RWPE1 (cell line): ENCODE results near the gene DSCAML1.

Source experiments
- CTCF ChIA-PET: fragments of 350-600 bp; sonication (Branson Sonifier 250); formaldehyde crosslinking; extraction: SDS; loops from one replicate; lab custom pipeline; 2021; lab: Yijun Ruan, JAX
- POLR2A ChIA-PET: fragments of 400-600 bp; formaldehyde crosslinking; extraction: SDS; loops from one replicate; lab custom pipeline; 2020; ENCODE audit warnings: antibody characterized with exemption; ENCODE audit not compliant: low non-redundant PET; lab: Yijun Ruan, JAX
- DNase-seq: peaks from one replicate; pipeline ENCODE4 v3.0.0; 2012; ENCODE audit warnings: low spot score
- H3K27ac ChIP-seq: fragments of 450-650 bp; 2 replicates; pipeline ENCODE4 v1.5.1; 2017
- TF ChIP-seq, protein P1 (sequence below): fragments of 450-650 bp; conservative IDR thresholded peaks from 2 replicates; pipeline ENCODE4 v1.5.1; 2017; ENCODE audit warnings: low read depth, mild to moderate bottlenecking

The DSCAML1 gene

DNA sequence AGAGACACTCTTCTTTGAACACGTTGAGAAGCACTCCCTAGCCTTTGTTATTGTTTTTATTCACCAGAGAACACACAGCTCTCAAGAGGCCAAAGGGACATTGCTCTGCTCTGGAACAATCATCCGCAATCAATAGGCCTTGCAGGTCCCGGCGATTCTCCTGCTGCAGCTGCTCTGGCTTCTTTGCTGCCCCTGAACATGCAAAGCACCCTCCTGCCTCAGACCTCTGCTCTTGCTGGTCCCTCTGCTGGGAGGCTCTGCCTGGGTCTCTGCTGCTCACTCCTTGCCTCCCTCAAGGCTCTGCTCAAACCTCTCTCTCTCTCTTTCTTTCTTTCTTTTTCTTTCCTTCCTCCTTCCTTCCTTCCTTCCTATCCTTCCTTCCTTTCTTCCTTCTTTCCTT, 232.7 kb downstream of the DSCAML1 start:
- ChIA-PET POLR2A (no interaction called here), CTCF (no interaction called here)
- no peak overlapping the region for H3K27ac ChIP-seq
- TF ChIP-seq, protein P1, sequence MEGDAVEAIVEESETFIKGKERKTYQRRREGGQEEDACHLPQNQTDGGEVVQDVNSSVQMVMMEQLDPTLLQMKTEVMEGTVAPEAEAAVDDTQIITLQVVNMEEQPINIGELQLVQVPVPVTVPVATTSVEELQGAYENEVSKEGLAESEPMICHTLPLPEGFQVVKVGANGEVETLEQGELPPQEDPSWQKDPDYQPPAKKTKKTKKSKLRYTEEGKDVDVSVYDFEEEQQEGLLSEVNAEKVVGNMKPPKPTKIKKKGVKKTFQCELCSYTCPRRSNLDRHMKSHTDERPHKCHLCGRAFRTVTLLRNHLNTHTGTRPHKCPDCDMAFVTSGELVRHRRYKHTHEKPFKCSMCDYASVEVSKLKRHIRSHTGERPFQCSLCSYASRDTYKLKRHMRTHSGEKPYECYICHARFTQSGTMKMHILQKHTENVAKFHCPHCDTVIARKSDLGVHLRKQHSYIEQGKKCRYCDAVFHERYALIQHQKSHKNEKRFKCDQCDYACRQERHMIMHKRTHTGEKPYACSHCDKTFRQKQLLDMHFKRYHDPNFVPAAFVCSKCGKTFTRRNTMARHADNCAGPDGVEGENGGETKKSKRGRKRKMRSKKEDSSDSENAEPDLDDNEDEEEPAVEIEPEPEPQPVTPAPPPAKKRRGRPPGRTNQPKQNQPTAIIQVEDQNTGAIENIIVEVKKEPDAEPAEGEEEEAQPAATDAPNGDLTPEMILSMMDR = no peak
- DNase-seq = no peak

DNA sequence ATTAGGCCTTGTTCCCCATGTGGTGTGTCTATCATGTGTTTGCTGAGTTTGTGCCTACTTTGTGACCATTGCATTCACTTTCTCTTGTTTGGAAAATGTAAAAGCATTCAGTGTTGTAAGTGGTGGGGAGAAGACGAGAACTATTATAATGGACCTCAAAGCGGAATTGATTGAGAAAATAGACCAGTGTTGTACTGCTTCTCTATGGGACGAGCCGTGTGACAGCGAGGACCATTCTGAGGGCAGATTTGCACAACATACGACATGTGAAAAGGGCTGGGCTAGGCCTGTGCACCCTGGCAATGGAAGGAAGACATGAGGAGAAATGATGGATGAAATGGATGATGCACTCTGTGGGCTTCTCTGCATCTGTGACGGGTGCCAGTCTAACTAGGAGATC, 233.5 kb downstream of the DSCAML1 start:
- POLR2A ChIA-PET = no interaction called here
- TF ChIP-seq, protein P1 = no peak
- H3K27ac ChIP-seq = no peak overlapping the region
- DNase-seq = no peak
- CTCF ChIA-PET = no interaction called here

DNA sequence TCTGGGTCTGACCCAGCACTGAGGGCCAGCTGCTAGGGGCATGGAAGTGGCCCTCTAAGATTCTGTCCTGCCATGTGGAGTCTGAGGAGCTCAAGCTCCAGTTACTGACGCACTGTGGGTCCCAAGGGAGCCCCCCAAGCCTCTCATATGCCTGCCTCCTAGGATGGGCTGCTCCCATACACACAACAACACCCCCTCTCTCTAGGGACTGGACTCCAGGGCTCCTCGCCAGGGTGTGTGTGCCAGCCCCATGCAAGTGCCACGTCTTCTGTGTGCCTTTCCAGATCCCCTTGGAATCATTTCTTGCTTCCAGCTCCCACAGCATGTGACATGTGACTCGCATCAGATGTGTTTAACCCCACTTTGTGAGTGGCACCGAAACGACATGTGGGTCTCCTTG, 234.9 kb downstream of the DSCAML1 start:
- CTCF ChIA-PET = interaction anchor here (0.9 kb wide), 1 partner anchor 25 kb away, joined by 3 read pairs; no protein-coding TSS in a partner anchor
- H3K27ac ChIP-seq = no peak overlapping the region
- POLR2A ChIA-PET = no interaction called here
- DNase-seq = no peak
- TF ChIP-seq, protein P1 = no peak

DNA sequence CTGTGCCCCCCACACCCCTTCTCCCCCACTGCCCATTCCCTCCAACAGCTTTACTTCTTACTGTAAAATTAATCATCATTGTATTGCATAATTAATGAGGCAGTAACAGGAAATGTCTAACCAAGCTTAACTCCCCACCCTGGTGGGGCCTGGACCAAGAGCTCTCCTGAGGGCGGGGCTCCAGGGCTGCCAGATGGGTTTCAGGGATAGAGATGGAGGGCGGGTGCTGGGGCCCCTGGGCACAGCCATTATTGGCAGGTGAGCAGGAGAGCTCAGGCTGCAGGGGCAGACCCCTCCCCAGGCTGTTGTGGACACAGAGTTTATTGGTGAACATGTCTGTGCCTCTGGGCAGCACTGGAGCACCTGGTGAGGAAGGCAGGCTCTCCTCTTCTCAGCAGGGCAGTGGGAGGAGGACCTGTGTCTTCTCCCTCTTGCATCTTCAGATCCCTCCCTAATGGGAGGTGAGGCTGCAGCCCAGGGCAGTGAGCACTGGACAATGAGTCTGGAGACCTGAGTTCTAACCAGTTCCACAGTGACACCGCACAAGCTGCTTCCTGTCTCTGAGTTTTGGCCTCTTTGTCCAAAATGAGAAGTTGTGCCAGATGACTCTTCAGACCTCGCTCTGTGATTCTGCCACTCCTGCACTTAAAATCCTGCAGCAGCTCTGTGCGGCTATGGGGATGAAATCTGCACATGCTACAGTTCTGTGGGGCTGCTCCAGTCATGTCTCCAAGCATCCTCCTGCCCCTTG, 236.1 kb downstream of the DSCAML1 start:
- CTCF ChIA-PET = interaction anchor here (0.9 kb wide), 1 partner anchor 24 kb away, joined by 3 read pairs; no protein-coding TSS in a partner anchor
- TF ChIP-seq, protein P1 = no peak
- POLR2A ChIA-PET = no interaction called here
- no peak overlapping the region for H3K27ac ChIP-seq
- DNase-seq = no peak

DNA sequence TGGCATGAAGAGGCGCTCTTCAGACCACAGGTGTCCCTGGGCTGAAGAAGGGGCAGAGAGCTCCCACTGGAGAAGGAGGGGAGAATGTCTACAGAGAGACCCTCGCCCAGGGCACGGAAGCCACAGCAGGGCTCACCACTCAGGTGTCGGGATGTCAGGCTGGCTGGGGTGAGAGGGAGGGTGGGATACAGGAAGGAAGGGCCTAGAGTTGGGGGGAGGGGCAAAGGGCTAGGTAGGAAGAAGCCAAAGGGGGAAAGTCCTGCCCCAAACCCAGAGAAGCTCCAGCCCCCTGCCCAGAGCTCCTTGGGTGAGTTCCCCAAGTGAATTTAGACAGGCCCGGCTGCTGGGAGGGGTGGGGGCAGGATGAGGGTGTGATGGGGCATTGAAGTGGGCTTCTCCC, 237.3 kb downstream of the DSCAML1 start:
- ChIA-PET POLR2A (no interaction called here), CTCF (no interaction called here)
- TF ChIP-seq, protein P1 = no peak
- H3K27ac ChIP-seq = no peak overlapping the region
- no peak for DNase-seq

DNA sequence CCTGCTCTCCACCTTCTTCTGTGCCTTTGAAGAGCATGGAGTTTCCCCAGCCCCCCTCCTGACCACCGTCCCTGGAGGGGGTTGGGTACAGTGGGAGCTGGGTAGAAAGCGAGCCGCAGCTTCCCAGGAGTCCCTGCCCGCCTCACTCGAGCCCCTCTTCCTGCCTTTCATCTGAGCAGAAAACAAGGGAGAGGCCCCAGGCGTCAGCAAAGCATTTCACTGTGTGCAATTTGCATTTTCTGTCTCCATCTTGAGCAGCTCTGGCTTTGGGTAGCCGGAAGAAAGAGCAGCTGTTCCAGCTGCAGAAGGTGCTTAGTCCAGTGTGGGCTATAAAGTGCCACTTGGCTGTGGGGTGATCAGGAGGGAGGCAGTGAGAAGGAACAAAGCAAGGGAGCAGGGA, 239.7 kb downstream of the DSCAML1 start:
- H3K27ac ChIP-seq = no peak overlapping the region
- ChIA-PET POLR2A (no interaction called here), CTCF (no interaction called here)
- DNase-seq = no peak
- TF ChIP-seq, protein P1 = no peak
